HG02763 (cell line): ENCODE measurements around the gene SLC17A2.

Source experiments
- ATAC-seq: cut with Tn5 transposase; IDR thresholded peaks from one replicate; pipeline ENCODE4 v1.9.1; 2021; ENCODE audit warnings: mild to moderate bottlenecking, moderate library complexity; ENCODE audit not compliant: unreplicated experiment

Gene SLC17A2

GRCh38 chr6:25921525-25922203, 8.8 kb downstream of the SLC17A2 start:
- no peak for ATAC-seq

- no peak for ATAC-seq
Measured at GRCh38 chr6:25919657-25920056, 10.8 kb downstream of the SLC17A2 start.

GRCh38 chr6:25918083-25918683, 12.3 kb downstream of the SLC17A2 start:
- ATAC-seq: no peak

GRCh38 chr6:25916789-25917490, 13.6 kb downstream of the SLC17A2 start:
- no peak for ATAC-seq

- ATAC-seq: no peak
Measured at GRCh38 chr6:25916330-25916729, 14.2 kb downstream of the SLC17A2 start.

GRCh38 chr6:25913741-25914140, 16.8 kb downstream of the SLC17A2 start:
- ATAC-seq: no peak

GRCh38 chr6:25911351-25911750, 19.1 kb downstream of the SLC17A2 start:
- ATAC-seq: no peak

GRCh38 chr6:25907475-25908014, 22.9 kb downstream of the SLC17A2 start:
- no peak for ATAC-seq

GRCh38 chr6:25903467-25904099, 26.9 kb downstream of the SLC17A2 start:
- ATAC-seq: no peak

- ATAC-seq: no peak
Measured at GRCh38 chr6:25902071-25902470, 28.4 kb downstream of the SLC17A2 start.

- no peak for ATAC-seq
Measured at GRCh38 chr6:25900843-25901242, 29.6 kb downstream of the SLC17A2 start.

GRCh38 chr6:25899580-25900408, 30.7 kb downstream of the SLC17A2 start:
- no peak for ATAC-seq

GRCh38 chr6:25899123-25899522, 31.4 kb downstream of the SLC17A2 start:
- no peak for ATAC-seq

GRCh38 chr6:25898289-25898977, 32.1 kb downstream of the SLC17A2 start:
- no peak for ATAC-seq

- no peak for ATAC-seq
Measured at GRCh38 chr6:25896252-25896651, 34.2 kb downstream of the SLC17A2 start.

- ATAC-seq: no peak
Measured at GRCh38 chr6:25895771-25896170, 34.7 kb downstream of the SLC17A2 start.

- ATAC-seq: no peak
Measured at GRCh38 chr6:25893778-25894177, 36.7 kb downstream of the SLC17A2 start.

- no peak for ATAC-seq
Measured at GRCh38 chr6:25892877-25893276, 37.6 kb downstream of the SLC17A2 start.

- ATAC-seq: no peak
Measured at GRCh38 chr6:25889877-25890853, 40.3 kb downstream of the SLC17A2 start.
